WERI-Rb-1 (cell line): ENCODE data around the gene LARGE1.

Source experiments
- DNase-seq: peaks from one replicate; pipeline ENCODE4 v3.0.0-alpha.2; 2020
- H3K27ac ChIP-seq: fragments of 250-450 bp; sonication (Bioruptor Pico); 2 replicates; pipeline ENCODE4 v1.5.1; 2020; ENCODE audit warnings: mild to moderate bottlenecking, moderate library complexity
- H3K27me3 ChIP-seq: fragments of 250-450 bp; sonication (Bioruptor Pico); 2 replicates; pipeline ENCODE4 v1.5.1; 2021; ENCODE audit warnings: mild to moderate bottlenecking, low read depth, moderate library complexity; ENCODE audit not compliant: insufficient read depth, severe bottlenecking
- H3K36me3 ChIP-seq: fragments of 250-450 bp; sonication (Bioruptor Pico); 2 replicates; pipeline ENCODE4 v1.5.1; 2020; ENCODE audit warnings: mild to moderate bottlenecking, moderate library complexity
- H3K4me3 ChIP-seq: 2 replicates; pipeline ENCODE4 v1.5.1; 2011; ENCODE audit warnings: low read depth, mild to moderate bottlenecking, control low read depth, low read length
- H3K9me3 ChIP-seq: fragments of 250-450 bp; sonication (Bioruptor Pico); 2 replicates; pipeline ENCODE4 v1.5.1; 2021; ENCODE audit warnings: mild to moderate bottlenecking, moderate library complexity; ENCODE audit not compliant: severe bottlenecking
- CTCF ChIP-seq: IDR thresholded peaks from 2 replicates; pipeline ENCODE4 v1.5.1; 2011; ENCODE audit warnings: low read depth, mild to moderate bottlenecking, control low read depth, inconsistent platforms, low read length

LARGE1 gene

GRCh38 chr22:33817512-33818127, 102.7 kb downstream of the LARGE1 start:
- no peak overlapping the region for H3K27ac ChIP-seq

GRCh38 chr22:33812360-33812977, 107.8 kb downstream of the LARGE1 start:
- no peak overlapping the region for H3K27ac ChIP-seq
- TF ChIP-seq CTCF: no peak

More at GRCh38 chr22:33817512-33818127, 102.7 kb downstream of the LARGE1 start:
- no peaks in the 10 kb centered on the region for H3K36me3 ChIP-seq
- no peaks in the 10 kb centered on the region for H3K27me3 ChIP-seq
- no peak for TF ChIP-seq CTCF
- H3K4me3 ChIP-seq: no peak overlapping the region
- peak; percentile 32 for DNase-seq
- H3K9me3 ChIP-seq: no peaks in the 10 kb centered on the region

DNA sequence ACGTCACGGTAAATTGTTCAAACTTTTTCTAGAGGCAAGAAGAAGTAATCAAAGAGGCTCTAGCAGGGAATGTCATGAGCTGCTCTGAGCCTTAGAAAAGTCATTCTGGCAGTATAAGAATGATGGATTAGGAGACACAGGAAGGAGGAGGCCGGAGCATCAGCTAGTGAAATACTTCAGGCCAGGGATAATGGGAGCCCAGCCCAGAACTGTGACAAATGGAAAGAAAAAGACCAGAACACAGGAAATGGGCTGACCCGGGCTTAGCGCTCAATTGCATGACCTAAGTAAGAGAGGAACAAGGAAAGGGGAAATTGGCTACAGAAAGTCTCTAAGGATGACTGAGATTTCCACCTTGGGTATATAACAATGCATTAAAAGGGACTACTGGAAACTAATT, 108.6 kb downstream of the LARGE1 start:
- no peak for TF ChIP-seq CTCF
- Histone ChIP-seq H3K4me3 (no peak overlapping the region), H3K27ac (no peak overlapping the region), H3K9me3 (no peaks in the 10 kb centered on the region), H3K36me3 (no peaks in the 10 kb centered on the region), H3K27me3 (no peaks in the 10 kb centered on the region)
- DNase-seq: peak; percentile 18

More at GRCh38 chr22:33812360-33812977, 107.8 kb downstream of the LARGE1 start:
- Histone ChIP-seq H3K9me3 (no peaks in the 10 kb centered on the region), H3K4me3 (no peak overlapping the region), H3K27me3 (no peaks in the 10 kb centered on the region), H3K36me3 (no peaks in the 10 kb centered on the region)
- no peak for DNase-seq

GRCh38 chr22:33811208-33811607, 109.1 kb downstream of the LARGE1 start:
- DNase-seq: no peak
- no peak overlapping the region for H3K27ac ChIP-seq
- no peaks in the 10 kb centered on the region for H3K36me3 ChIP-seq
- no peaks in the 10 kb centered on the region for H3K9me3 ChIP-seq
- TF ChIP-seq CTCF: no peak
- H3K4me3 ChIP-seq: no peak overlapping the region
- no peaks in the 10 kb centered on the region for H3K27me3 ChIP-seq

- H3K36me3 ChIP-seq: no peaks in the 10 kb centered on the region
- DNase-seq: no peak
- no peak overlapping the region for H3K4me3 ChIP-seq
- no peak for TF ChIP-seq CTCF
- no peak overlapping the region for H3K27ac ChIP-seq
- H3K27me3 ChIP-seq: no peaks in the 10 kb centered on the region
- H3K9me3 ChIP-seq: no peaks in the 10 kb centered on the region
These were observed 112.8 kb downstream of the LARGE1 start for GRCh38 chr22:33807470-33807869.
